Neural cell (in vitro differentiated cells): ENCODE measurements around the gene CAMK2B. TPM values are rescaled to one million over a fixed set of nuclear protein-coding genes. Genes with fewer than 3 reads are reported as not detected.

Experiments used
- H2AFZ ChIP-seq: fragments of 200-600, 300-800 bp; sonication (generic), shearing (Covaris generic); 2 replicates; pipeline ENCODE4 v1.6.0; 2014; ENCODE audit warnings: low read depth, mild to moderate bottlenecking, antibody characterized with exemption, low read length, moderate library complexity
- H3F3A ChIP-seq: fragments of 200-600 bp; shearing (Covaris generic); 2 replicates; pipeline ENCODE4 v1.6.1; 2016; ENCODE audit warnings: mild to moderate bottlenecking, moderate library complexity, mixed read lengths, antibody characterized with exemption, low read length; ENCODE audit not compliant: insufficient read depth, poor library complexity, severe bottlenecking
- H3K27ac ChIP-seq: fragments of 200-600, 300-800 bp; sonication (generic), shearing (Covaris generic); 2 replicates; pipeline ENCODE4 v1.5.1; 2014; ENCODE audit warnings: mild to moderate bottlenecking, low read length, moderate library complexity
- H3K27me3 ChIP-seq: fragments of 300-800, 200-600 bp; sonication (generic), shearing (Covaris generic); 2 replicates; pipeline ENCODE4 v1.6.0; 2014; ENCODE audit warnings: mild to moderate bottlenecking, low read depth, low read length, moderate library complexity; ENCODE audit not compliant: insufficient read depth
- H3K36me3 ChIP-seq: fragments of 300-800, 200-600 bp; sonication (generic), shearing (Covaris generic); 2 replicates; pipeline ENCODE4 v1.5.1; 2014; ENCODE audit warnings: mild to moderate bottlenecking, antibody characterized with exemption, low read length, moderate library complexity; ENCODE audit not compliant: insufficient read depth
- H3K4me2 ChIP-seq: fragments of 300-800, 200-600 bp; sonication (generic), shearing (Covaris generic); 2 replicates; pipeline ENCODE4 v1.6.0; 2014; ENCODE audit warnings: mild to moderate bottlenecking, low read length
- H3K4me3 ChIP-seq: fragments of 300-800, 200-600 bp; sonication (generic), shearing (Covaris generic); 2 replicates; pipeline ENCODE4 v1.5.1; 2014; ENCODE audit warnings: mild to moderate bottlenecking, low read length, moderate library complexity
- H3K79me2 ChIP-seq: fragments of 200-600 bp; shearing (Covaris generic); replicated peaks from 2 replicates; pipeline ENCODE4 v1.6.0; 2014; ENCODE audit warnings: mild to moderate bottlenecking, low read length, moderate library complexity; ENCODE audit not compliant: insufficient read depth
- H3K9ac ChIP-seq: fragments of 300-800, 200-600 bp; sonication (generic), shearing (Covaris generic); 2 replicates; pipeline ENCODE4 v1.6.1; 2016; ENCODE audit warnings: mild to moderate bottlenecking, low read length, mixed read lengths
- H3K9me2 ChIP-seq: fragments of 200-600 bp; shearing (Covaris generic); 2 replicates; pipeline ENCODE4 v1.6.1; 2016; ENCODE audit warnings: mild to moderate bottlenecking, low read length, mixed read lengths; ENCODE audit not compliant: insufficient read depth
- H3K9me3 ChIP-seq: fragments of 200-600, 300-800 bp; sonication (generic), shearing (Covaris generic); 2 replicates; pipeline ENCODE4 v1.6.1; 2016; ENCODE audit warnings: mild to moderate bottlenecking, mixed run types, low read length, moderate library complexity, mixed read lengths
- H4K20me1 ChIP-seq: fragments of 200-600 bp; shearing (Covaris generic); 2 replicates; pipeline ENCODE4 v1.6.1; 2016; ENCODE audit warnings: mild to moderate bottlenecking, mixed run types; ENCODE audit not compliant: insufficient read depth
- CTCF ChIP-seq: fragments of 450-650 bp; IDR thresholded peaks from 2 replicates; pipeline ENCODE4 v1.5.1; 2014; ENCODE audit warnings: antibody characterized with exemption, mild to moderate bottlenecking, moderate library complexity; ENCODE audit not compliant: poor library complexity, severe bottlenecking
- EP300 ChIP-seq: fragments of 450-650 bp; conservative IDR thresholded peaks from 2 replicates; pipeline ENCODE4 v1.6.1; 2014; ENCODE audit warnings: antibody characterized with exemption, mild to moderate bottlenecking, moderate library complexity; ENCODE audit not compliant: poor library complexity, severe bottlenecking
- EZH2 ChIP-seq: fragments of 200-600, 300-800 bp; shearing (Covaris generic), sonication (generic); IDR thresholded peaks from 2 replicates; pipeline ENCODE4 v1.6.1; 2014; ENCODE audit warnings: antibody characterized with exemption, low read length, borderline replicate concordance, mild to moderate bottlenecking; ENCODE audit not compliant: insufficient read depth, poor library complexity, severe bottlenecking
- MXI1 ChIP-seq: fragments of 450-650 bp; conservative IDR thresholded peaks from 2 replicates; pipeline ENCODE4 v1.6.1; 2014; ENCODE audit warnings: antibody characterized with exemption, mild to moderate bottlenecking; ENCODE audit not compliant: poor library complexity, severe bottlenecking
- POLR2AphosphoS5 ChIP-seq: IDR thresholded peaks from 2 replicates; pipeline ENCODE4 v1.6.1; 2012
- RAD21 ChIP-seq: fragments of 450-650 bp; conservative IDR thresholded peaks from 2 replicates; pipeline ENCODE4 v1.6.1; 2014; ENCODE audit warnings: antibody characterized with exemption, mild to moderate bottlenecking, moderate library complexity
- REST ChIP-seq: IDR thresholded peaks from 2 replicates; pipeline ENCODE4 v1.6.1; 2012; ENCODE audit warnings: borderline replicate concordance
- SMC3 ChIP-seq: fragments of 450-650 bp; conservative IDR thresholded peaks from 2 replicates; pipeline ENCODE4 v1.6.1; 2014; ENCODE audit warnings: antibody characterized with exemption, mild to moderate bottlenecking, moderate library complexity; ENCODE audit not compliant: poor library complexity
- TAF1 ChIP-seq: IDR thresholded peaks from 2 replicates; pipeline ENCODE4 v1.6.1; 2012; ENCODE audit warnings: low read depth
- polyA plus RNA-seq: library from polyadenylated mRNA; depleted of rRNA; stranded (reverse); fragments of >200 nt; gene quantifications from 2 replicates; pipeline ENCODE4 v1.2.3, GENCODE V29; 2014

Gene CAMK2B
- polyA plus RNA-seq, 1 donor from 2014 or later, result 67.3 TPM

GRCh38 chr7:44348300-44348699 is 22.9 kb upstream of the CAMK2B start:
- Histone ChIP-seq H3K36me3 (no peaks in the 10 kb centered on the region), H2AFZ (no peak overlapping the region), H3K9ac (no peak overlapping the region), H3K79me2 (no peaks in the 10 kb centered on the region), H3K27me3 (no peaks in the 10 kb centered on the region), H3K9me3 (no peaks in the 10 kb centered on the region), H3K4me3 (no peak overlapping the region), H3K27ac (no peak overlapping the region), H3F3A (no peaks in the 10 kb centered on the region), H3K4me2 (no peak overlapping the region), H4K20me1 (no peaks in the 10 kb centered on the region), H3K9me2 (no peaks in the 10 kb centered on the region)
- no peak for TF ChIP-seq CTCF
- no peak for TF ChIP-seq REST
- no peak for TF ChIP-seq EP300
- TF ChIP-seq RAD21, result no peak
- TF ChIP-seq TAF1, result no peak
- no peak for TF ChIP-seq MXI1
- no peak for TF ChIP-seq EZH2
- TF ChIP-seq POLR2AphosphoS5, result no peak
- no peak for TF ChIP-seq SMC3

GRCh38 chr7:44347546-44348114 is 22.2 kb upstream of the CAMK2B start:
- Histone ChIP-seq H3K36me3 (no peaks in the 10 kb centered on the region), H2AFZ (no peak overlapping the region), H3K4me2 (no peak overlapping the region), H3K4me3 (no peak overlapping the region), H3K79me2 (no peaks in the 10 kb centered on the region), H3F3A (no peaks in the 10 kb centered on the region), H3K9me3 (no peaks in the 10 kb centered on the region), H3K9me2 (no peaks in the 10 kb centered on the region), H4K20me1 (no peaks in the 10 kb centered on the region), H3K27me3 (no peaks in the 10 kb centered on the region), H3K27ac (no peak overlapping the region), H3K9ac (no peak overlapping the region)
- TF ChIP-seq EP300 (no peak), TAF1 (no peak), REST (no peak), EZH2 (no peak), SMC3 (no peak), RAD21 (no peak), MXI1 (no peak), CTCF (no peak)
